ENCODE data around the gene MOK.

MOK gene

DNA sequence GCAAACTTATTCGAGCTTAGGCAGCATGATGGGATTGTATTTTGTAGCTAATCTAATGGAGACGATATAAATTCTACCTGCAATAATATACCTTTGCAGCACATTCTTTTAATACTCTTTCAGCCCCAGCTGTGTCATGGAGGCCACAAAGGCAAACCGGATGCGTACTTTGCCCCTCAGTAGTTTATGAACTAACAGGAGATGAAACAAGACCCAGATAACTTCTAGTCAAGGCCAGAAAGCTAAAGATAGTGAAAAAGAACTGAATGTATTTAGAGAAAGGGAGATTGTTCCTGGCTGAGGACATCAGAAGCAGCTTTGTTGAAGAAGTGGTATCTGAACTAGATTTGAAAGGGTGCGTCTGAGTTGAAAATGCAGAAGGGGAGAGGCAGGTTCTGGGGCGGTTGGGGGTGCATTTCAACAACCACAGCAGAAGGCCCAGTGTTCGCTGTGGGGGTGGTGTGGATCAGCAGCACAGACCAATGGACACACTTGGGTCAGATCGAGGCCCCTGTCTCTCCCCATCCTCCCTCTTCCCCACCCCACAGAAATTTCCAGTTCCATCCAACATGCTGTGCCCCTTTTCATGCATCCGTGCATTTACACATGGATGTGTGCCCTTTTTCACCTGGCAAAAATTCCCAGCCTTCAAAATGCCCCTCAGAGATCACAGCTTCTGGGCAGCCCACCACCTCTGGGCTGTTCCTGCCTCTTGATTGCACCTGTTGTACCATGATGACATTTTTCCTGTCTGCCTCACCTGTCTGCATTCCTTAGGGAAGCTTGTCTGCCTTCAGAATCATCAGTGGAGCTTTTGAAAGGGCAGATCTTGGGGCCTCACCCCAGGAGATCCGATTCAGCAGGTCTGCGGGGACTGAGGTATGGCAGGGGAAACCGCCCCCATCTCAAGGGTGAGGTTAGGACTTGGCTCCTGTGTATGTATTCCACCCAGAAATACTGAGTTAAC is 16.8 kb upstream of the MOK start:
- H3K4me3 ChIP-seq (ENCODE audit: low read depth, low read length) = no peak overlapping the region
- H3K9ac ChIP-seq (ENCODE audit: low read depth, low read length) = no peak overlapping the region
- peaks cover 14% of the 10 kb centered on the region for H3K4me1 ChIP-seq (ENCODE audit: control insufficient read depth, insufficient read depth, low read length)
- 0 out of 2 replicates have a peak, but pooled peaks cover 6% of the 10 kb centered on the region for H3K36me3 ChIP-seq (ENCODE audit: control insufficient read depth, insufficient read depth, low read length)
- H3K9me3 ChIP-seq (ENCODE audit: control insufficient read depth, insufficient read depth, low read length) = no peaks in the 10 kb centered on the region
- H3K27ac ChIP-seq (ENCODE audit: low read depth, low read length) = no peak overlapping the region
- no peaks in the 10 kb centered on the region for H3K27me3 ChIP-seq (ENCODE audit: control insufficient read depth, insufficient read depth, low read length)

GRCh38 chr14:102320671-102321455 is 15.9 kb upstream of the MOK start:
- H3K27me3 ChIP-seq (ENCODE audit: control insufficient read depth, insufficient read depth, low read length) = peaks cover 4% of the 10 kb centered on the region
- H3K27ac ChIP-seq (ENCODE audit: low read depth, low read length) = no peak overlapping the region
- no peaks in the 10 kb centered on the region for H3K9me3 ChIP-seq (ENCODE audit: control insufficient read depth, insufficient read depth, low read length)
- peaks cover 14% of the 10 kb centered on the region for H3K4me1 ChIP-seq (ENCODE audit: control insufficient read depth, insufficient read depth, low read length)
- peak overlapping the region; percentile 95 for H3K4me3 ChIP-seq (ENCODE audit: low read depth, low read length)
- H3K36me3 ChIP-seq (ENCODE audit: control insufficient read depth, insufficient read depth, low read length) = no peaks in the 10 kb centered on the region
- H3K9ac ChIP-seq (ENCODE audit: low read depth, low read length) = no peak overlapping the region

- no peaks in the 10 kb centered on the region for H3K36me3 ChIP-seq (ENCODE audit: control insufficient read depth, insufficient read depth, low read length)
- H3K27ac ChIP-seq (ENCODE audit: low read depth, low read length) = peak overlapping the region; percentile 40
- peaks cover 10% of the 10 kb centered on the region for H3K27me3 ChIP-seq (ENCODE audit: control insufficient read depth, insufficient read depth, low read length)
- peak overlapping the region; percentile 73 for H3K9ac ChIP-seq (ENCODE audit: low read depth, low read length)
- peaks cover 14% of the 10 kb centered on the region for H3K4me1 ChIP-seq (ENCODE audit: control insufficient read depth, insufficient read depth, low read length)
- no peaks in the 10 kb centered on the region for H3K9me3 ChIP-seq (ENCODE audit: control insufficient read depth, insufficient read depth, low read length)
- H3K4me3 ChIP-seq (ENCODE audit: low read depth, low read length) = peak overlapping the region; percentile 95
Measured at GRCh38 chr14:102320033-102320660, 15.2 kb upstream of the MOK start.

- H3K27me3 ChIP-seq (ENCODE audit: control insufficient read depth, insufficient read depth, low read length) = peaks cover 16% of the 10 kb centered on the region
- peak within 1 kb of the TSS; percentile 95 for H3K4me3 ChIP-seq (ENCODE audit: low read depth, low read length)
- H3K9me3 ChIP-seq (ENCODE audit: control insufficient read depth, insufficient read depth, low read length) = no peaks in the 10 kb centered on the region
- H3K9ac ChIP-seq (ENCODE audit: low read depth, low read length) = peak within 1 kb of the TSS; percentile 73
- H3K36me3 ChIP-seq (ENCODE audit: control insufficient read depth, insufficient read depth, low read length) = no peaks in the 10 kb centered on the region
- H3K27ac ChIP-seq (ENCODE audit: low read depth, low read length) = peak within 1 kb of the TSS; percentile 51
- peaks cover 14% of the 10 kb centered on the region for H3K4me1 ChIP-seq (ENCODE audit: control insufficient read depth, insufficient read depth, low read length)
Measured at GRCh38 chr14:102319351-102320032, 14.5 kb upstream of the MOK start, which contains the start of gene ZNF839. Gene ZNF839 (plus strand): TSS chr14:102319746. CDS start chr14:102319766, 20 bp downstream.

DNA sequence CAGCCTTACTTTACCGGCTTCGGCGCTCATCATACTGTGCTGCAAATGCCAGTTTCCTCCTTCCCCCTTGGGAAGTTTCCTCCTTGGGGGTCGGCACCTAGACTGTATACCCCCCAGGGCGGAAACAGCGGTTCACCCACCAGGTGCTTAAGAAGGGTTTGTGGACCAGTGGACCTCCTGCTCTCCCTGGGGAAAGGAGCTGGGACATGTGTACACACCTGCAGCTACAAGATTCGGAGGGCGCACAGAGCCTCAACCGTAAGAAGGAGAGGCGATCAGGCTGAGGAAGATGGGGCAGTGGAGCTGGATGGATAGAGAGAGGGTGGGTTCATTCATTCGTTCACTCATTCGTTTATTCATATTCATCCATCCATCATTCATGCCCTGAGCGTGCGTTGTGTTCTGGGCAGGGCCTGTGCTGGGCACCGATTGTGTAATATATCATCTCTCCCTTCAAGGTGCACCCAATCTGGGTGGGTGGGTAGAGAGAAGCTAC is 13.9 kb upstream of the MOK start:
- H3K27me3 ChIP-seq (ENCODE audit: control insufficient read depth, insufficient read depth, low read length) = peaks cover 19% of the 10 kb centered on the region
- no peak overlapping the region for H3K27ac ChIP-seq (ENCODE audit: low read depth, low read length)
- peaks cover 14% of the 10 kb centered on the region for H3K4me1 ChIP-seq (ENCODE audit: control insufficient read depth, insufficient read depth, low read length)
- peak overlapping the region; percentile 73 for H3K9ac ChIP-seq (ENCODE audit: low read depth, low read length)
- H3K36me3 ChIP-seq (ENCODE audit: control insufficient read depth, insufficient read depth, low read length) = no peaks in the 10 kb centered on the region
- no peaks in the 10 kb centered on the region for H3K9me3 ChIP-seq (ENCODE audit: control insufficient read depth, insufficient read depth, low read length)
- H3K4me3 ChIP-seq (ENCODE audit: low read depth, low read length) = peak overlapping the region; percentile 95

DNA sequence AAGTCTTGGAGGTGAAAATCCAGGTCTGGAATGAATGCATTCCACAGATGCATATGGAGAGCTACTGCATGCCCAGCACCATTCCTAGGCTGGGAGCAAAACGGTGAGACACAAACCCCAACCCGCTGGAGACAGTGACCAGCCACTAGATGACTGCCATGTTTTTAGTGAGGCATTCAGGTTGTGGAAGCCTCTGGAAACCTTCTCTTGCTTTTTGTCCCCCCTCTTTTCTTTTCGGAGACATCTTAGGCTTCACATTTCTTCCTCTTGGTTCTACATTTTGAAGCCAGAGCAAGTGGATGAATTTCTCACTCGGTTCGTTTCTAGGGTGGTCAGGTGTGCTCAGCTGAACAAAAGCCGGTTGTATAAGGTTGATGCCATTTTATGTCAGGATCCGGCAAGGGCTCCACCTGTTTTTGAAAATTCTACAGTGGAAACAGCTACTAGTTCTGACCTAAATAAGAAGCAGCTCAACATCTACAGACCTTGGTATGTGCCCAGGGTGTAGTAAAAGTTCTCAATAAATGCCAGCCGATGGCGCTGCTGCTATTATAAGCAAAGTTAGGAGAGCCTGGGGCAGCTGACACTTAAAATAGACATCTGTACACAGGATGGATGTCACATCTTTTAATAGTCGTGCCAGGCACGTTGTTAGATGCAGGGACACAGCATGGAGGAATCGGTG is 12.7 kb upstream of the MOK start:
- H3K36me3 ChIP-seq (ENCODE audit: control insufficient read depth, insufficient read depth, low read length) = no peaks in the 10 kb centered on the region
- peak overlapping the region; percentile 76 for H3K27ac ChIP-seq (ENCODE audit: low read depth, low read length)
- peaks cover 14% of the 10 kb centered on the region for H3K4me1 ChIP-seq (ENCODE audit: control insufficient read depth, insufficient read depth, low read length)
- H3K27me3 ChIP-seq (ENCODE audit: control insufficient read depth, insufficient read depth, low read length) = peaks cover 22% of the 10 kb centered on the region
- no peaks in the 10 kb centered on the region for H3K9me3 ChIP-seq (ENCODE audit: control insufficient read depth, insufficient read depth, low read length)
- H3K9ac ChIP-seq (ENCODE audit: low read depth, low read length) = peak overlapping the region; percentile 48
- H3K4me3 ChIP-seq (ENCODE audit: low read depth, low read length) = peak overlapping the region; percentile 71

- no peaks in the 10 kb centered on the region for H3K36me3 ChIP-seq (ENCODE audit: control insufficient read depth, insufficient read depth, low read length)
- peaks cover 14% of the 10 kb centered on the region for H3K4me1 ChIP-seq (ENCODE audit: control insufficient read depth, insufficient read depth, low read length)
- peaks cover 22% of the 10 kb centered on the region for H3K27me3 ChIP-seq (ENCODE audit: control insufficient read depth, insufficient read depth, low read length)
- peak overlapping the region; percentile 71 for H3K4me3 ChIP-seq (ENCODE audit: low read depth, low read length)
- H3K27ac ChIP-seq (ENCODE audit: low read depth, low read length) = peak overlapping the region; percentile 86
- H3K9ac ChIP-seq (ENCODE audit: low read depth, low read length) = peak overlapping the region; percentile 65
- no peaks in the 10 kb centered on the region for H3K9me3 ChIP-seq (ENCODE audit: control insufficient read depth, insufficient read depth, low read length)
Measured at GRCh38 chr14:102316743-102317563, 12.0 kb upstream of the MOK start.

GRCh38 chr14:102316338-102316742 is 11.4 kb upstream of the MOK start:
- Histone ChIP-seq H3K36me3 (ENCODE audit: control insufficient read depth, insufficient read depth, low read length) (no peaks in the 10 kb centered on the region), H3K4me3 (ENCODE audit: low read depth, low read length) (peak overlapping the region; percentile 71), H3K27ac (ENCODE audit: low read depth, low read length) (peak overlapping the region; percentile 86), H3K4me1 (ENCODE audit: control insufficient read depth, insufficient read depth, low read length) (peaks cover 14% of the 10 kb centered on the region), H3K9me3 (ENCODE audit: control insufficient read depth, insufficient read depth, low read length) (no peaks in the 10 kb centered on the region), H3K9ac (ENCODE audit: low read depth, low read length) (peak overlapping the region; percentile 65), H3K27me3 (ENCODE audit: control insufficient read depth, insufficient read depth, low read length) (peaks cover 22% of the 10 kb centered on the region)

GRCh38 chr14:102315121-102315520 is 10.2 kb upstream of the MOK start:
- no peak overlapping the region for H3K4me3 ChIP-seq (ENCODE audit: low read depth, low read length)
- no peak overlapping the region for H3K27ac ChIP-seq (ENCODE audit: low read depth, low read length)
- H3K9ac ChIP-seq (ENCODE audit: low read depth, low read length) = no peak overlapping the region

More at GRCh38 chr14:102315121-102315520, 10.2 kb upstream of the MOK start:
- H3K27me3 ChIP-seq (ENCODE audit: control insufficient read depth, insufficient read depth, low read length) = peaks cover 22% of the 10 kb centered on the region
- no peaks in the 10 kb centered on the region for H3K9me3 ChIP-seq (ENCODE audit: control insufficient read depth, insufficient read depth, low read length)
- peaks cover 11% of the 10 kb centered on the region for H3K4me1 ChIP-seq (ENCODE audit: control insufficient read depth, insufficient read depth, low read length)
- no peaks in the 10 kb centered on the region for H3K36me3 ChIP-seq (ENCODE audit: control insufficient read depth, insufficient read depth, low read length)
